Tongue (tissue), 2 donors: ENCODE measurements around the gene TMEM115. TPM values are rescaled to one million over a fixed set of nuclear protein-coding genes. Genes with fewer than 3 reads are reported as not detected.

Source experiments
- DNase-seq: peaks from one replicate; pipeline ENCODE4 v3.0.0-alpha.2; 2015
- total RNA-seq: library from RNA; depleted of rRNA; stranded (reverse); fragments of >200 nt; gene quantifications from one replicate; pipeline ENCODE4 v1.2.3, GENCODE V29; 2014

Gene TMEM115, protein sequence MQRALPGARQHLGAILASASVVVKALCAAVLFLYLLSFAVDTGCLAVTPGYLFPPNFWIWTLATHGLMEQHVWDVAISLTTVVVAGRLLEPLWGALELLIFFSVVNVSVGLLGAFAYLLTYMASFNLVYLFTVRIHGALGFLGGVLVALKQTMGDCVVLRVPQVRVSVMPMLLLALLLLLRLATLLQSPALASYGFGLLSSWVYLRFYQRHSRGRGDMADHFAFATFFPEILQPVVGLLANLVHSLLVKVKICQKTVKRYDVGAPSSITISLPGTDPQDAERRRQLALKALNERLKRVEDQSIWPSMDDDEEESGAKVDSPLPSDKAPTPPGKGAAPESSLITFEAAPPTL
- 30.4 TPM for total RNA-seq

DNA sequence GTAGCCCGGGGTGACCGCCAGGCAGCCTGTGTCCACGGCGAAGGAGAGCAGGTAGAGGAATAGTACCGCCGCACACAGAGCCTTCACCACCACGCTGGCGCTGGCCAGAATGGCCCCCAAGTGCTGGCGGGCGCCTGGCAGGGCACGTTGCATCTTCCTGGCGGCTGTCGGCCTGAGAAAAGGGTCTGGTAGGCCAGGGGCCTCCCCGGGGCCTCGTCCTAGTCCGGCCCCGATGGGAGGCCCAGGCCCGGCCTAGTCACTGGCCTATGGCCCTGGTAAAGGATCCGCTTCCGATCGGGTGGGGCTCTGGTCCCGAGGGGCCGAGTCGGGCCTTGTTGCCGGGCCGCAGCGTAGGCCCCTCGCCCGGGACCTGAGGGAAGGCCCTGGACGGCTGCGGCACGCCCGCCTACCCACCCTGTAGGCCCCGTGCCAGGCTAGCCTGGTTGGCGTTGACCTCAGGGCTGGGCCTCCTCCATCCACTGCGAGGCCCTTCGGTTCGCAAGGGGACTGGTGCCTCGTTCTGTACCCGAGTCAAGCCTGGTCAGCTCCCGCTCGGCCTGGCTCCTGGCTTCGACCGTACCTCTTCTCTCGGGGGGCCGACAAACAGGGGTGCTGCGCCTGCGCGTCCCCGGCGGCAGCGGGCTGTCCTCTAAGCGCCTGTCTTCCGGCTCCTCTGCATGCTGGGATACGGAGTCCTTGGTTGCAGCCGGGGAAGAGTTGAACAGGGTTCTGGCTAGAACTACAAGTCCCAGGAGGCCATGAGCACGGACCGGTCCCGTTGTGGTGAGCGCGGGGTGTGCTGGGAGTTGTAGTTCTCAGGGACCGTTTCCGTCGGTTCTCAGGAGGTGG, at the start of gene TMEM115:
TMEM115 (minus strand) TSS at position 611 of the 849 bp plus-strand sequence; CDS start at position 153, 458 bp downstream.
- peak; percentile 99 for DNase-seq

DNA sequence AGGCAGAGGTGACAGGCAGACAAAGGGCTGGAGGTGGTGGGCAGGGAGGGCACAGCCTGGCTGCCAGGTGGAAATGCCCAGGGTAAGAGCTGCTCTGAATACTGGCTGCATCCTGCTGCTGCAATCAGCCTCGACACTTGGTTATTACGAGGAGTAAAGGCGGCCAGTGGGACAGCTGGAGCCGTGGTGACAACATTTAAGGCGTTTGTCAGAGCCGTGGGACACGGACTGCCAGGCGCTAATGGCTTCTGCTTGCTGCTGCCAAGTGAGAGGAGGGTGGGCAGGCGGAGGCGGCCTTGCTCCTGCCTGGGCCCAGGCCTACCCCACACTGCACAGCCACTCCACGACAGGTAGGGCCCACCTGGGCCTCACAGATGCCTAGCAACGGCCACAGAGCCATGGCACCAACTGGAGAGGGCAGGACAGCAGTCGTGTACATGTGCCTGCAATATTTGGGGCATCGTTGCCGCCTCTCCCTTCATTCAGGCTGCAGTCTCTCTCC, 49.2 kb upstream of the TMEM115 start:
- DNase-seq, result peak; percentile 79

DNA sequence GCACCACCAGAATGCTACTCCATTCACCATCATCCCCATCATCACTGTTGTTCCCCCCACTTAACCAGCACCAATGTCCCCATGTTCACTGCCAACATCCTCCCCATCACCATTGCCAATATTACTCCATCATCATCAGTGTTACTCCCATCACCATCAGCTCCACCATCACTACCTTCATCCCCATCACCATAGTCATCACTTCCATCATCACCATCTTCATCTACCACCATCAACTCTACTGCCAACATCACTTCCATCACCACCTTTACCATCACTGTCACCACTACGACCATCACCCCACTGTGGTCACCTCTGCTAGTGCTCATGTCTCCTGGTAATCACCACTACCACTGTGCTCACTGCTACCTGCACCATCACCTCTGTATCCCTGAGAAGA, 47.2 kb upstream of the TMEM115 start:
- no peak for DNase-seq

DNA sequence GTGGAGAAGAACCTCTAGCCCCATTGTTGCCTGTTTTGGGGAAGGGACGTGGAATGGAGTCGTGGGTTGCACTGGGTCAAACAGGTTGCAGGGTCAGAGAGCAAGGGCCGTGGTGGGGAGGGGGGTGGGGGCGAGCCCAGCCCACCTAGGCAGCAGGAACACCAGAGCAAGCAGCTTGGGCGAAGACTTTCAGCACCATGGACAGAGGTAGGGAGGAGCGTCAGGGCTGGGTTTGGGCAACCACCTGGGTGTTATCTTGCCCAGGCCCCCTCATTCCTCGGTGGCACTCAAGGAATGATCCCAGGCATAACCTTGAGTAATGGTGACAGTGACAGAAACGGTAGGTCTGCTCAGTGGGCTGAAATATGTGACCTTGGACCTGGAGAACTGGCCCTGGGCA, 45.9 kb upstream of the TMEM115 start:
- DNase-seq, result peak; percentile 70

DNA sequence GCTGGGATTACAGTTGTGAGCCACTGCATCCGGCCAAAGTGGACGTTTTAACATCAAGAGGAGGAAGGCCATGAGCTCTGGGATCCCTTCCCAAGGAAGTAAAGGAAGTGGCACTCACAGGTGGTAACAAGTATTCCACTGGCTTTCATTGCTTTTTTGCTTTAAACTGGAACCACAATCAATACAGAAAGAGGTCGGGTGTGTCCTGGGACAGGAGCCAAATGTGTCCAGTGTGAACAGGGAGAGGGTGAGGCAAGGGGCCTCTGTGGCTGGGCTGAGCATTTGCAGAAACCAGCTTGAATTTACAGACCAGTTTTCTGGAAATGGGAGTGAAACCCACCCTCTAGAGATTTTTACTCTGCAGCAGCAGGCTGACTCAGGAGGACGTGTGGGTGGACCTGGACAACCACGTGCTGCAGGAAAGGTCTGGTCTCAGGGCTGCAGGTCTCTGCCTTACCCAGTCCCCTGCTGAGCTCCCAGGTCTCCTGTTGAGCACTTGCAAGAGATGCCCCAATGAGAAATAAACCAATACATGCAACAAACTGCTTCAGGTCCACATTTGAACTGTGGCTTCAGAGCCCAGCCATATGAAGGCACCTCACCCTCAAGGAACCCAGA, 42.8 kb upstream of the TMEM115 start:
- DNase-seq, result no peak

DNA sequence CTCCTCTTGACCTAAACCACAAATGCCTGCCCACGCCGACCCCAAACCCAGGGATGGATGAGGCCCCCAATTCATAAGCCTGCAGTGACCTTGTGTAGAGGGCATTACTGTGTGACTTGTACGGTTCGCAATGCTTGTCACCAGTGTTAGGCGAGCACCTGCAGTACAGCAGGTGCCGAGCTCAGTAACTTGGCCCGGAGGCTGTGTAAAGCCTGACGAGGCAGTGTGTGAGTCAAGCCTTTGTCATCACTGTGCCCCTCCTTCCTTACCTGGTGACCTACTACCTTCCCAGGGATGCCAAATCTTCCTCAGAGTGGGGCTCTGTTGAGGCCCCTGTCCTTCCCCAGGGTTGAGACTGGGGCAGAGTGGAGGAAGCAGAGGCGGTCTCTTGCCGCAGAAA, 37.2 kb upstream of the TMEM115 start:
- no peak for DNase-seq

DNA sequence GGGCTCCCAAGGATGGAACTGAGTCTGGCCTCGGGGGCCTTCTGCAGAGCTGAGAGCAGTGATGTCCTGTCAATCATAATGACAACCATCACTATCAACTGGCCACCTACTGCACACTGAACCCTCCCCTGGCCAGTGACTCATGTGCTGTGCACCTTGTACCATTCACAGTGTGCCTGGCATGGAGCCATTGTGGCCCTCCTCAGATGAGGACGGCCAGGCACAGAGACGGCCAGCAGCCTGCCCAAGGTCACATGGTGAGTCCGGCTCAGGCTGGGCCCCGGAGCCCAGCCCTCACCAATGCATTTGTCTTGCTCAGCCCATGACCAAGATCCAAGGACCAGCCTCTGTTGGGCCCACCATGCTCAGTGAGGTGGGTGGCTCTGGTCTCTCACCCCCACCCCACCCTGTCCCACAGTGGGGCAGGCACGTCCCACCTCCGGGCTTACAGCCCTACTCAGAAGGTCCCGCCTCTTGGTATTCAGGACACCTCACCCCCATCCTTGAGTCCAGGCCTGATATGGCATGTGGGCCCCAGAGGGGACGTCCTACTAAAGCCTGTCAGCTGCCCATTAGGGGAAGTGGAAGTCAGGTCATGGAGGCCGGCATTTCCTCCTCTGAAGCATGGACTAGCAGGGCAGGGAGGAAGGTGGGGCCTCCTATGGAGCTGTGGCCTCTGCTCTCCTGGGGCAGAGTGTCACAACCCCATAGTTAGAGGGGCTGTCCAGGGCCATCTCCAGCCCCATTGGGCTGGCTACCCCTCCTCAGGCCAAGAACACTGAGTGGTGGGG, 35.9 kb upstream of the TMEM115 start:
- DNase-seq, result no peak

DNA sequence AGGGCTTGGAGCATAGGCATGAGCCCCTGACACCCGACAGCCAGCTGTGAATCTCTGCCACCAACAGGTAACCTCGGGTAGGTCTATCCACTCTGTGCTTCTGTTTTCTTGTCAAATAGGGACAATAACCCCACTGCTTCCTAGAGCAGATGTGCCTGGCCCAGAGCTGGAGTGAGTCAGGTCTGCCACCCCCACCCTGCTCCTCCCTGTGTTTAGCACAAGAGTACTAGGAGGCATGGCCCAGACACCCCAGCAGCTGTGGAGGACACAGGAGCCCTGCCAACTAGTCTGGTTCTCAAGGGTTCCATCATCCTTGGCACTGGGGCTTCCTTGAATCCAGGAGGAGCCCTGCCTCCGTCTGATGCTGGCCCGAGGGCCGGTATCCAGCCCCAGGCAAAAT, 33.7 kb upstream of the TMEM115 start:
- no peak for DNase-seq

DNA sequence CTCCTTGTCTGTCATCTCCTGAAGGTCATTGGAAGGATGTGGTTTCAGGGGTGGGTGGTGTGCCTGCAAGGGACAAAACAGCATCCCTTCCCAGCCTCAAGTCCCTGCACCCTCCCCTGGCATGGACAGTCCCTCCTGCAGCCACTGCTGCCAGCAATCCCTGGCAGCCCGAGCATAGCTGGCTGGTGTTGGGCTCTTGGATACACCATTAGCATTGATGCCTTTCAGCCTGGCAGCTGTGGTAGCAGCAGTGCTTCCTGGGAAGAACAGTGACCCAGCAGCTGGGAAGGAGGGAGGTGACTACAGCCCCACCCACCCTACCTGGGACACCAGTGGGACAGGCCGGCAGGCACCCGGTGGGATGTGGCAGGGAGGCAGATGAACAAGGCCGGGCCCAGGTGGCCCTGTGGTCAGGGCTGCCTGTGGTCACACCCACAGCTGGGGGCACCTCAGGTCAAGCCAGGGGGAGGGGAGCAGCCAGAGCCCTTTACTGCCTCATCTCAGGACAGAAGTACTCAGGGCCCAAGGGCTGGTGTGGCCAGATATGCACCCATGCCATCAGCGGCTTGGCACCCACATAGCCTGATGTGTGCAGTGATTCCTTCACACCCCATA, 32.9 kb upstream of the TMEM115 start:
- DNase-seq, result peak; percentile 83

DNA sequence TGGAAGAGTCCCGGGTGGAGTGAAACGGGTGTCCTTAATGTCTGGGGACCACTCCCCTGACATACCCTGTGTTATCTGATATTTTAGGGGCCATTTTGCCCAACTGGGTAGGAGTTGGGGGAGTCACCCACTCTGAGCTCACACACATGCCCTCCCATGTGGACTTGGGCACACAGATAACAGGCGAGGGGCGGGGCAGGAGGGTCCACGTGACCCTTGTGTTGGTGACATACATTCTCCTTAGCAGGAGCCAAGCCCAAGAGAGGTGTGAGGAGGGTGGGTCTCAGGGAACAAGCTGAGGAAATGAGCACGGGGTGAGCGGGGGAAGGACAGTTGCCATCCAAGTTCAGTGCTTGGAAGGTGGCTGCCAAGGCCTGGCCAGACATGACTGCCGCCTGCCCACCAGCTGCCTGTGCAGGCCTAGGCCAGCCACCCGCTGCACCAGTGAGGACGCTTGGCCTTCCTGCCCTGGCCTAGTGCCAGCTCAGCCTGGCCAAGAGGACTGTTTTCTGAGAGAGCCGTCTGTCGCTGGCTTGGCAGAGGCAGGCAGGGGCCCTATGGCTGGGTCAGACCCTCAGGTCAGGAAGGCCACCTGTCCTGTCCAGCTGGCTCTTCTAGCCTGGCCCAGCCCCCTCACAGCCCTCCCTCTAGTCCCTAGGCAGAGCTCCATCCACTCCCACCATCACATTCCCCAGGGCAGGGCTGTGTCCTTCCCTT, 31.3 kb upstream of the TMEM115 start:
- DNase-seq, result peak; percentile 93

DNA sequence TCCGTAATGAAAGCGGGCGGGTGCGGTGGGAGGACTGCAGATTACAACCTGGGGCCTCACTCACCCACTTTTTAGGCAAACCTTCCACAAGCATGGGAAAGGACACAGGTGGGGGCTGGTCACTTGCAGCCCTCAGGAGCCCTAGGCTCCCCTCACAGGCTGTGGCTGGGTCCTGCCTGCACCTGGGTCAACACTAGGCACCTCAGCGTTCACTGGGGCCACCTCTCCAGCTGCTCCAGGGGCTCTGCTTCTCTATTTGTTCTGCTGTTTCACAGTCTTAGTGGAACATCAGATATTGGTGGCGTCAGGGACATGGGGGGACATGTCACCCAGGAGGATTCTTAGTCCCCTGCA, 30.1 kb upstream of the TMEM115 start:
- no peak for DNase-seq

DNA sequence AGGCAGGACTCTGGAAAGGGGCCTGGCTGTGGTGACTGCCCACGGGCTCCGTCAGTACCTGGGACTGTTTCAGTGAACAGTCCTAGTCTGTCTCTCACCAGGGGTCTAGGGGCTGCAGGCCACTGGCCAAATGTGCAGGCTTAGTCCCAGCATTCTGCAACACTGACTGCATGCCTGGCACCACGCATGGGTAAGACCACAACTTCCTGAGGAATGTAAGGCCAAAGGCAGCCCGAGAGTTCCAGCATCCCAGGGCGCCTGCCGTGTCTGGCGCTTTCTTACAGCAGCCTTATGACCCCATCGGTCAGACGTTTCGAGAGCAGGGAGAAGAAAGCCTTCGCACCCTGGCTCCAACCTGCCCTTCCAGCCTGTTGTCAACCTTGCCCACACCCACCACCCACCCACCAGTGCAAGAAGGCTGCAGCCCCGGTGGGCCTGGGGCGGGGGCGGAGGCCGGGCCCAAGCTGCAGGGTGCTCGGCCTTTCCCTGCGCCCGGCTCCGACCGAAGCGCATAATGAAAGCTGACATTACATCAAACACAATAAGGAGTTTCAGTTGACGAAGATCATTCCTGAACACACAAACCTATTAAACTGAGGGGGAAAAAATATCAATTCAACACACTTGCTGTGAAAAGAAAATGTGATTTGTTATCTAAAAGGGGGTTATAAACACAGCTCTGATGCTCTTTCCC, 29.5 kb upstream of the TMEM115 start:
- no peak for DNase-seq

DNA sequence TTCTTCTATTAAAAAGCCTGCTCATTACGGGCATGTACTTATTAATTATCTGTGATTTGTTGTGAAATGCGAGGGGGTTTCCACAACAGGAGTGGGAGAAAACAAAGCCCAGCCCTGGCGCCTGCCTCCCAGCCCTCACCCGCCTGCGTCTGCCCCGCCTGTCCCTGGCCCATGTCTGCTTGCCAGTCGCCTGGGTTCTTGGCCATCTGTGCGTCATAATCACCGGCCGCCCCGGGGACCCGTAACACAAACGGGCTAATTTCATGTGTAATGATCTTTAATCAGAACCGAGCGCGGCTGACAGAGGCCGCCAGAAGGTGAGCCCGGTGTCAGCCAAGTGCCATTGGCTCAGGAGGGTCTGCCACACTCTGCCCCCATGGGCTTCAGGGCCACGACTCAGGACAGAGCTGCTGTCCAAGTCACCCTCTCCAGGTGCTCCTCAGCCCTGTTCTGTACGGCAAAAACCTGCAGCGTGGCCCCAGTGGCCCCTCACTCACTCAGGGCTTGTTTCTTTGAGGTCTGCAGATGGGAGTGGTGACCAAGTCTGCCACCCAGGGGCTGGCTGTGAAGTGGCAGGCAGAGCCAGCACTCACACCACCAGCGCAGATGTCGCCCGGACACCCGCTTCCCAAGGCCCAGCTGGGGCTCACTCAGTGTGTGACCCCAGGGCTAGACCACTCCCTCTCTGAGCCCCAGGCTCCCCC, 28.8 kb upstream of the TMEM115 start:
- peak; percentile 56 for DNase-seq

DNA sequence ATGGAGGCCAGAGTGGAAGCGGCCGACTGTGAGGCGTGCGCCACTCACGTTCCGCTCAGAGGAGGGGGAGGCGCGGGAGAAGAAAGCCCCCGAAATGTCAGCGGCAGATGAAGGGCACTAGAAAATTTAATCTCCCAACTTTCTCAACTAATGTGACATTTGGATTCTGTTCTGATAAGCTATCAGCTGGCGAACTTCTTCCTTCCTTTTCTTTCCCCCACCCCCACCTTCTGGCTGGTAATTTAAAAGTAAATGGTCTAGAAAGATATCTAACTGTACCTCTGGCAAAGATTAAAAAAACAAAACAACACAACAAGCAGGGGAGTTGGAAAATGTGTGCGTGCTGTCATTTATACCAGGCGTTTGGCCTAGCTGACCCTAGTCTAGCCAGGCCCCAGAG, 26.4 kb upstream of the TMEM115 start:
- DNase-seq, result no peak

DNA sequence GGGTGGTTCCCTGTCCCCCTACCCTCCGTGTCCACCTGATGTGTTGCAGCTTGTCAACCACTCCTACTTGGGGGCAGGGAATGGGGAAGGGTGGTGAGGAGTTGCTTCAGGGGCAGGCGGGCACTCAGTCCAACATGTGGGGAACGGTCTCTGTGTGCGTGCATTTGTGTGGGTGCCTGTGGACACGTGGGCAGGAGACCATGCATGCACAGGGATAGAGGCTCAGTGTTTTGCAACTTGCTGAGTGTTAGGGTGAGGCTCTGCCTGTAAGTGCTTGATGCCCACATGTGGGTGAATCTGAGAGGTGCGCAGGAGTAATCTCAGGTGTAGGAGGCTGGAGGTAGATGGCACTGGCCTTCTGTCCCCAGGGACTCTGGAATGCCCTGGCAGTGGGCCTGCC, 24.4 kb upstream of the TMEM115 start:
- no peak for DNase-seq

DNA sequence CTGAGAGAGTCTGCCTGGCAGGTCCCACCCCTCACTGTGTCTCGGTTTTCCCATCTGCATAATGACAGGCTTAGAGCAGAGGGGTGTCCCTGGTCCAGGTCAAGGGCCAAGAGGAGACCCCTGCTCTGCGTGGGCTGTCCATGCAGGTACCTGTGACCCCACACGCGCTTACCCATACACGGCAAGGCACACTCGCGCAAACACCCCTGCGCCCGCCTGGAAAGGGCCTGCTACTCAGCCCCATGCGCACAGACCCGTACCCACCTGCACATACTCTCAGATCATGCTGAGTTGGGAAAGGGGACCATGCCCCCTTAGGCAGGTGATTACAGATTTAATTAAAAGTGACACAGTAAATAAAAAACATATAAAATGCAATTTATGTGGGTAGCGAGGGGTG, 23.4 kb upstream of the TMEM115 start:
- no peak for DNase-seq

DNA sequence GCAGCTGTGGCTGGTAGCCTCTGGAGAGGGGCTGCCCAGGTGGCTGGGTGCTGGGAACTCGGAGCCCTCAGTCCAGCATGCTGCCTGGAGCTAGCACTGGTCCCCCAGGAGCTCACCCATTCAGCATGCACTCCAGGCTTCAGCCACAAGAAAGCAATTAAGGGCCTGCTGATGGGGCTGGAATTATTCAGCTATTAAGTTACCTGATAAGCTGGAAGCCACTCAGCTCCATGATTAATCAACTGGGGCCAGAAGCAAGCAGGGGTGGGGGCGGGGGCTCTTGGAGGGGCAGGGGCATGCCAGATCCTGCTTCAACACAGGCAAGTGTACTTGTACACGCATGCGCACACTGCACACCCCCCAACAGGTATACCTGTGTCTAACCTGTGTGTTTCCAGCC, 22.1 kb upstream of the TMEM115 start:
- DNase-seq, result no peak

DNA sequence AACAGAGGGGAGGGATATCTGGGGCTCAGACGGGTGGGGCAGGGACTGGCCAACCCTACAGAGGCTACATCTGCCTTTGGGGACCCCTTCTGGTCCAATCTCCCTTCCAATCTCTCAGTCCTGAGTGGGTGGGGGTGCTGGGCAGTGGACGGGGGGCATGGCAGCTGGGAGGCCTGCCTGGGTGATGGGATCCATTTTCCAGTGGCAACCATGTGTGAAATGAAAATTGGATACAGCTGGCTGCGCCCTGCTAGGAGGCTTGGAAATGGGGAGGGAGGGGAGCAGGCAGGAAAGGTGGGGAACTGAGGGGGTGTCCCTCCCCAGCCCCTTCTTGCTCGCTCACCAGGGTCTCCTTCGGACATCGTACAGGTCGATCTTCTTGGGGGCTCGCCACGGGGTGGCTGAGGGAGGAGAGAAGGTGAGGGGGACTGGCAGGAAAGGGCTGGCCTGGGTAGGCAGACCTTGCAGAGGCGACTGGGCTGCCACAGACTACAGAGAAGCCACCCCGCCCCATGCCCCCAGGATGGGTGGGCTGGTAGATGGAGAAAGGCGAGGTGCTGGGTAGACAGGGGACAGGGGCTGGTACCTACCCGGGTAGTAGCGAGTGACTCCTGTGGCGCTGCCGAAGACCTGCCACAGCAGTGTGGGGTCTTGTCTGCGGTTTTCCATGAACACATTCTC, 21.2 kb upstream of the TMEM115 start:
- no peak for DNase-seq

DNA sequence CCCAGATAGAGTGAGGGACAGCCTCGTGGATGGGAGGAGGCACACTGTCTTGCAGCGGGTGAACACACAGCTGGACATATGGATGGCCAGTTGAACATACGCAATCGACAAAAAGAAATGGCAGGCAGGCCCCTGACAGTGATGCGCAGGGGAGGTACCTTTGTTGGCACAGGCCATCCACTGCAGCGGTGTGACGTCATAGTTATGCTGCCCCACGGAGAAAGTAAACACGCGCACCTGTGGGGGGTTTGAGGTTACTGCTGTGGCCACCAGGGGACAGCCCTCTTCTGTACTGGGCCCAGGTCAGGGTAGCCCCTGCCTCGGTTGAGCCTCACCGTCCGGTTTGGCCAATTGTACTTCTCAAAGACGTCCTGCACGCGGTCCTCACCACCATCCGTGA, 19.4 kb upstream of the TMEM115 start:
- no peak for DNase-seq
